GM18499 (cell line): ENCODE data around the gene UNC80.
"Not testable (repeated sequence)": the region's sequence is repeated elsewhere in the genome, so short reads cannot be mapped to it uniquely, and the experiment has no call there.

ENCODE experiments used
- ATAC-seq: cut with Tn5 transposase; IDR thresholded peaks from one replicate; pipeline ENCODE4 v1.9.1; 2021; ENCODE audit warnings: moderate number of reproducible peaks; ENCODE audit not compliant: insufficient read depth, unreplicated experiment

The UNC80 gene

DNA sequence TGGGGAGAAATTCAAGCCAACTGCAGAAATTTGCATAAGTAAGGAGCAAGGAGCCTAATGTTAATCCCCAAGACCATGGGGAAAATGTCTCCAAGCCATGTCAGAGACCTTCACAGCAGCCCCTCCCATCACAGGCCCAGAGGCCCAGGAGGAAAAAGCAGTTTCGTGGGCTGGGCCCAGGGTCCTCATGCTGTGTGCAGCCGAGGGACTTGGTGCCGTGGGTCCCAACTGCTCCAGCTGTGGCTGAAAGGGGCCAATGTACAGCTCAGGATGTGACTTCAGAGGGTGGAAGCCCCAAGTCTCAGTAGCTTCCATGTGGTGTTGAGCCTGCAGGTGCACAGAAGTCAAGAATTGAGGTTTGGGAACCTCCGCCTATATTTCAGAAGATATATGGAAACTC is 23.8 kb downstream of the UNC80 start:
- ATAC-seq: not testable (repeated sequence)

- no peak for ATAC-seq
Measured at GRCh38 chr2:209805351-209805750, 33.7 kb downstream of the UNC80 start.

GRCh38 chr2:209806318-209806717 is 34.7 kb downstream of the UNC80 start:
- ATAC-seq: no peak

GRCh38 chr2:209808521-209808920 is 36.9 kb downstream of the UNC80 start:
- no peak for ATAC-seq

DNA sequence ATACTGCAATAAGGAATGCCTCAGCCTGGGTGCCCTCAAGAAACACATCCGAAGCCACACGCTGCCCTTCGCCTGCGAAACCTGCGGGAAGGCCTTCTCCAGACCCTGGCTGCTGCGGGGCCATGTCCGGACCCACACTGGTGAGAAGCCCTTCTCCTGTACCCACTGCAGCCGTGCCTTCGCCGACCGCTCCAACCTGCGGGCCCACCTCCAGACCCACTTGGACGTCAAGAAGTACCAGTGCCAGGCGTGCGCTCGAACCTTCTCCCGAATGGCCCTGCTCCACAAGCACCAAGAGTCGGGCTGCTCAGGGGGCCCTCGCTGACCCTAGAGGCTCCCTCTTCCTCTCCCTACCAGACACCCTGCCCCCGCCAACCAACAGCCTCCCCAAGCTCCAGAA is 37.6 kb downstream of the UNC80 start:
- no peak for ATAC-seq

DNA sequence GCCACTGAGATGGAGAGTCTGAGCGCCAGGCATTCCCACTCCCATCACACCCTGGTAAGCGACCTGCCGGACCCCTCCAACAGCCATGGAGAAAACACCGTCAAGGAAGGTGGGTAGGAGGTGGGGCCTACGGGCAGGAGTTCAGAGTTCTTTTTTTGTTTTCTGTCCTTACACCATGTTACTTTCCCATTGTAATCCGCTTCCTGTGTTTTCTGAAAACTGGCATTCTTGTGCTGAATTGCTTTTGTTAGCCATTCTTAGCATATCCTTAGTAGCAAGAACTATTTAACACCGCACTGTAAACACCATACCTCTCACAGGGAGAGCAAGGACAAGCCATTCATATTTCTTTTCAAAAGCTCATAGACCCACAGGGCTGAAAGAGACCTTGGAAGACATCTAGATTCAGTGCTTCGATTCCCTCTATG is 46.2 kb downstream of the UNC80 start:
- no peak for ATAC-seq

- no peak for ATAC-seq
Measured at GRCh38 chr2:209818939-209819338, 47.3 kb downstream of the UNC80 start.

DNA sequence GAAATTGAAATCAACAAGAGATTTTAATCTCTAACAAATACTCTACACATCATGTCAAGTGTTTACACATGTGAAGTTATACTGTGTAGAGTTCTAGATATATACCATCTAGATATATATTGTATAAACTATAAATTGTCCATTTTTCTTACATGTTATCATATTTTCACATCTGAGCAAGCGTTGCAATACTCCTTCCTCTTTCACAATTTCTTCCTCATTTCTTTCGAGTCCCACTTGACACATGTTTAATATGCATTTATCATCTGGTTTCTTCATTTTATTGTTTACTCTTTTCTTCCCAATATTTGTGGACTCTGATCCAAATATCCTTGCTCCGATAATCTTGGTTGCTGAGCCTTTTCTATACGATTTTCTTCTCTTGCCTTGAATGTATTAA is 50.2 kb downstream of the UNC80 start:
- no peak for ATAC-seq

GRCh38 chr2:209823484-209823883 is 51.9 kb downstream of the UNC80 start:
- ATAC-seq: no peak

- ATAC-seq: no peak
Measured at GRCh38 chr2:209824391-209824790, 52.8 kb downstream of the UNC80 start.

DNA sequence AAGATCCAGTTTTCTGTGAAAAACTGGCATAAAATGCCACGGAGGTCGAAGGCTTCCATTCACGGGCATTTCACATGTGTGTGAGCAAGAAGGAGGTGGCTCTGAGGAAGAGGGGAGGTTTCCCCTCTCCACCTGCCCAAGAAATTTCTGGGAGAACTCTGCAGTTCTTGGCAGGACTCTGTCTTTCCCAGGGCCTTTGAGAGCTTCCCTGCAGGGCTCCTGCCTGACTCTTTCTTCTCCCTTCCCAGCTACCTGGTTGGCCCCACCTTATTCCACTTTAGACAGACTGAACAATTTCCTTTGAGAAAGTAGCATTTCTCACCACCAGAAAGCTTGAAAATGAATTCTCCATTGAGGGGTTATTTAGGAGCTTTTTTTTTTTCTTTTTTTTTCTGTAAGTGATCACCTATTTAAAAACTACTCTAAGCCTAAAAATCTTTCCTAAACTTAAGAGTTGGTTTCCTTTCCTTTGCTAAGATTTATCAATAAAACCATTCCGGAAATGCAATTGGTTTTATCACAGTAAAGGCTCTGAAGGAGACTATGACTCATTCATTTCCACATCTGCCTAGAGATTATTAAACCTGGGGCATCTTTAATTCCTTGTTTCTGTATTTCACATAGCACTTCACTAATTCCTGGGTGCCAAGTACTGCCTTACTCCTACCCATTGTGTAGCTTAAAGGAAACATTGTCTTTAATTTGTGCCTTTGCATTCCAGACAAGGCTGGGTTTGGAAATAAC is 59.3 kb downstream of the UNC80 start:
- ATAC-seq: no peak

GRCh38 chr2:209834767-209835166 is 63.1 kb downstream of the UNC80 start:
- ATAC-seq: no peak

GRCh38 chr2:209840434-209840833 is 68.8 kb downstream of the UNC80 start:
- no peak for ATAC-seq

DNA sequence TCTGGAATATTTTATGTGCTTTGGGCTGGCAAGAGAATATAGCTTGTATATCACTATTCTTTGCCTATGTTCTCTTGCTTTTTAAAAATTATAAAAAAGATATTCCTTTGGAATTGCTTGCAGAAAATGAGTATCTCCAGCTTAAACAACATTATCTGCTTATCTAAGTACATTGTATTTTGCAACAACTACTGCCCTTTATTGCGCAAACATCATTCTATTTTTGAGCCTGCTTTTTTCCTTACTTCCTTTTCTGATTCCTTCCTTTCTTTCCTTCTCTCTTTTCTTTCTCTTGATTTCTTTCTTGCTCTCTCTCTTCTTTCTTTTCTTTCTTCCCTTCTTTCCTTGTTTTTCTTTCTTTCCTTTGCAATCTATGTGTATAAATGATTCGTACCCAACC is 74.0 kb downstream of the UNC80 start:
- ATAC-seq: no peak

DNA sequence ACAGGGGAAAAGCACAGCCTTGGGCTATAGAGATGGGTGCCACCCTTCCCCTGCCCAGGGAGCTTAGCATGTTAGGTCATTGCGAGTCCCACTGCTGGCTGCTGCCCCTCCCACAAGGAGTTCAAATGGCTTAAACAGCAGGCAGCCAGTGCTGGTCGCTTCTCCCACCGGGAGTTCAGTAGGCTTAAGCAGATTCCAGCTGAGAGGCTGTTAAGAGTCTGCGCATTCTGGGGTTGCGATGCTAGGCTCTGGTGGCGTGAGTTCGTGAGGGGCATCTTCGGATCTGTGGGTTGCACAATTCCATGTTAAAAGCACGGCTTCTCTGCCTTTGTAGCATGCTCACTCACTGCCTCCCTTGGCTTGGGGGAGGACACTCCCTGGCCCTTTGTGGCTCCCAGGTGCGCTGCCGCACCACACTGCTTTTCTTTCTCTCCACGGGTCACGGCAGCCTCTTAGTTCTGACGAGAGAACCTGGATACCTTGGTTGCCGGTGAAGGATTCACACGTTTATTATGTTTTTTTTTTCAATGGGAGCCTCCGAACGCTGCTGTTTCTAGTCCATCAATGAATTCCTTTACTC is 93.2 kb downstream of the UNC80 start:
- ATAC-seq: no peak

DNA sequence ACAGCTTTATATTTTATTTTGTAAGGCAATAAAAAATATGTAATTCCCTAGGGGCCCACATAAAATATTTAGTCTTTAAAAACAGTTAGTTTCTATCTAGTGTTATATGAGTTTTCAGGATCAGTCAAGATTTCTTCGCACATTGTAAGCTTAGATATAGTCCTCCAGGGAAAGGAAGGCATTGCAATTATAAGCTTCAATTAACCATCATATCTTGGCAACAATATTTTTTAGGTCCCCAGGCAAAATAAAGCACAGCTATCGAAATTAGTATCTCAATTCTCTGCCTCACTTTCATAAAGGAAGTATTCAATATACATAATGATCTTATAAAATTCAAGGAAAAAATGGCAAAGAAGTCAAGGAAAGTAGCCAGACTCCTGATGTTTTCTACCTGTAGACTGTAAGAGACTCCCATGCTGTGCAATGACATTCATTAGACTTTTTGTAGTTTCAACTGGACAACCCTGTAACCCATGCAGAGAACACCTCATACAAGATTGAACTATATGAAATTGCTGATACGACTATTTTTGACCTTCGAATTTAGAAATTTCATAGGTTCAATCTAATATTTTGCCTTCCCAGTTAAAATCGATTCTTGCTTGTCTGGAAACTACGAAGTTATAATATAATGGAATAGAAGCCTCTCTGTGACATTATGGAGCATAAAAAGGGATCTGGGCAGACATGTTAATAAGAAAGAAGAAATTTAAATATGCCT is 96.8 kb downstream of the UNC80 start:
- ATAC-seq: no peak

DNA sequence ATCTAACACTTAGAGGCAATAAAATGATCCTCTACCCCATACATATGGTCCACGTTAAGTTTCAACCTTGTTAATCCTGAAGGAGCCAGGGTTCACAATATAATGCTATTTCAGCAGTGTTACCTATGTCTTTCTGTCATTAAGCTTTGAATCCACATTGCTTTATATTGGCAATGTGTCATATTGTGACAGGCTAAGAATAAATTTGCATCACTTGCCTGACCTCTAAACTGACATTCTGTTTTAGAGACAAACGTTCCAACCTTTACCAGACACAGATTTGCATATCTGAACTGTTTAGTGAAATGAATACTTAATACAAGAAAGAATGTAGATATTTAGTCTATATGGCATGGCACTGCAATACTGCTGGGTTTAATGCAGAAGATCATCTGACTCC is 98.4 kb downstream of the UNC80 start:
- no peak for ATAC-seq

DNA sequence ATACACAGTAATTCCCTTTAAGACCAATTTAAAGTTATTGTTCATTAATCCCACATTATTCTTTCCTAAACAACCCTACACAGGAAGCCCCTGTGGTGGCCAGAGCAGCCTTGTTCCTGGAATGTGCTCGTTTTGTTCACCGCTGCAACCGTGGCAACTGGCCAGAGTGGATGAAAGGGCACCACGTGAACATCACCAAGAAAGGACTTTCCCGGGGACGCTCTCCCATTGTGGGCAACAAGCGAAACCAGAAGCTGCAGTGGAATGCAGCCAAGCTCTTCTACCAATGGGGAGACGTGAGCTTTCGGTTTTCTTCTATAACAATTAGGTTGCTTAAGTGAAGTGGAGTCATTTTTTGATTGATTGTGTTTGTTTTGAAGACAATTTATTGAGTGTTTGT is 101.0 kb downstream of the UNC80 start:
- ATAC-seq: no peak

- ATAC-seq: no peak
Measured at GRCh38 chr2:209875270-209875669, 103.6 kb downstream of the UNC80 start.

- ATAC-seq: no peak
Measured at GRCh38 chr2:209876211-209876610, 104.6 kb downstream of the UNC80 start.

- no peak for ATAC-seq
Measured at GRCh38 chr2:209878701-209879100, 107.1 kb downstream of the UNC80 start.

DNA sequence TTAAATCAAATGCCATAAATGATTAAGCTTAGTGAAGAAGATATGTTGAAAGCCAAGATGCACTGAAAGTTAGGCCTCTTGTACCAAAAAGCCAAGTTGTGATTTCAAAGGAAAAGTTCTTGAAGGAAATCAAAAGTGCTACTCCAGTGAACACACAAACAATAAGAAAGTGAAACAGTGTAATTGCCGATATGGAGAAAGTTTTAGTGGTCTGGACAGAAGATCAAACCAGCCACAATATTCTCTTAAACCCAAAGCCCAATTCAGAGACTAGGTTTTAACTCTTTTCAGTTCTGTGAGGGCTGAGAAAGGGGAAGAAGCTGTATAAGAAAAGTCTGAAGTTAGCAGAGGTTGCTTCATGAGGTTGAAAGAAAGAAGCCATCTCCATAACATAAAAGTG is 129.0 kb downstream of the UNC80 start:
- no peak for ATAC-seq
